Esophagus (tissue), 2 donors: ENCODE data around the gene DIMT1. TPM values are rescaled to one million over a fixed set of nuclear protein-coding genes. Genes with fewer than 3 reads are reported as not detected.

Source experiments
- H3K27ac ChIP-seq, 2 donors: one replicate each; pipeline ENCODE4 v1.5.1; 2013; ENCODE audit warnings: low read depth in 2 of 2, mild to moderate bottlenecking in 2 of 2, inconsistent platforms in 1 of 2, low read length in 1 of 2, moderate library complexity in 1 of 2
- H3K27me3 ChIP-seq, 2 donors: one replicate each; pipeline ENCODE4 v1.6.1; 2013; ENCODE audit warnings: low read length in 2 of 2, control low read depth in 1 of 2, mild to moderate bottlenecking in 1 of 2; ENCODE audit not compliant: insufficient read depth in 2 of 2, control insufficient read depth in 1 of 2
- H3K36me3 ChIP-seq, 2 donors: one replicate each; pipeline ENCODE4 v1.6.1; 2013; ENCODE audit warnings: low read length in 1 of 2; ENCODE audit not compliant: control insufficient read depth in 2 of 2, insufficient read depth in 2 of 2
- H3K4me1 ChIP-seq, 2 donors: one replicate each; pipeline ENCODE4 v1.6.1; 2013; ENCODE audit warnings: low read length in 1 of 2; ENCODE audit not compliant: control insufficient read depth in 2 of 2, insufficient read depth in 2 of 2
- H3K4me3 ChIP-seq, 2 donors: one replicate each; pipeline ENCODE4 v1.5.1; 2013; ENCODE audit warnings: low read length in 2 of 2, mild to moderate bottlenecking in 2 of 2, low read depth in 1 of 2, moderate library complexity in 1 of 2
- H3K9me3 ChIP-seq, 2 donors: one replicate each; pipeline ENCODE4 v1.6.1; 2013; ENCODE audit warnings: mild to moderate bottlenecking in 2 of 2, low read depth in 1 of 2, low read length in 1 of 2, moderate library complexity in 1 of 2; ENCODE audit not compliant: control insufficient read depth in 2 of 2, insufficient read depth in 1 of 2
- WGBS, 2 donors: extraction: QIAGEN DNeasy Blood & Tissue Kit; methylation state at CpG; one replicate each; pipeline ENCODE4 v1.1.7; 2013; 5-methylcytosine and 5-hydroxymethylcytosine counted together
- polyA plus RNA-seq, 2 donors: library from polyadenylated mRNA; stranded (reverse); fragments of 200-250 nt; gene quantifications; one replicate each; pipeline ENCODE4 v1.2.3, GENCODE V29; 2013
- donor health status: healthy with polysubstance abuse.
- donor health status: Bipolar disorder and iron deficiency.

The DIMT1 gene
- polyA plus RNA-seq, 2 donors: 13.5 to 23.0 TPM

DNA sequence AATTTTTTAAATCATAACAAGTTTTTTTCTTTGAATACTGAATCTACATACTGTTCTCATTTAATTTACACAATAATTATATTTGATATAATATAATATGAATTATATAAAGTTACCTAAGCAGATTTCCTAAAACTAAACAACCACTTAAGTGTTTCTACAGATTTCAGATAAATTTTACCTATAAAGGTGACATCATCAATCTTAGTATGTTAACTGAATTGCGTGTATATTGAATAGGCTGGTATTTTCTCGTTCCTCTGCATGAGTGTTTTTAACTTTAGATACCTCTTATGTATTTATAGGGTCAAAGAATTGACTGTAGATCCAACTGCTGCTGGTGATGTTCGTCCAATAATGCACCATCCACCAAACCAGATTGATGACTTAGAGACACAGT lies 30.3 kb downstream of the DIMT1 start:
- Histone ChIP-seq H3K9me3 (no peaks in the 10 kb centered on the region), H3K27me3 (no peaks in the 10 kb centered on the region), H3K4me1 (no peaks in the 10 kb centered on the region), H3K27ac (no peak overlapping the region), H3K36me3 (no peaks in the 10 kb centered on the region), H3K4me3 (no peak overlapping the region)
- 96% methylated on average over 3 of the region's 3 CpGs for WGBS, 2 donors

- WGBS, 2 donors: 94 to 96% methylated on average over 3 of the region's 3 CpGs
These were observed 31.1 kb downstream of the DIMT1 start for GRCh38 chr5:62372600-62372999.

DNA sequence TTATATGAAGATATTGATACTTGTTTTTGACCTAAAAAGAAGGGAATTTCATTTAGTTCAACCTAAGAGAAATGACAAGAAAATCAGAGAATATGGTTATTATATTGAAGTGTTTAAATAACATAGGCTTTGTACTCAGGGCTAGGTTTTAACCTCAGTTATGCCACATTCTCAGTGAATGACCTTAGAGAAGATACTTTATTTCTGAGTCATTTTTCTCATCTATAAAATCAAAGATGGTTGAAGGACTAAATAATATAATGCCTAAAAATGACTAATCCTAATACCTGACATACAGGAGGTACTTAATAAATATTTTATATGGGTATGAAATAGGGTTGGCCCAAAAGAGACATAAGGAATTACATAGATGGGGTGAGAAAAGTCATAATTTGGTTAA lies 32.3 kb downstream of the DIMT1 start:
- Histone ChIP-seq H3K27me3 (no peaks in the 10 kb centered on the region), H3K4me1 (no peaks in the 10 kb centered on the region), H3K4me3 (no peak overlapping the region), H3K27ac (no peak overlapping the region), H3K36me3 (no peaks in the 10 kb centered on the region), H3K9me3 (no peaks in the 10 kb centered on the region)

More at GRCh38 chr5:62372600-62372999, 31.1 kb downstream of the DIMT1 start:
- H3K27ac ChIP-seq: no peak overlapping the region
- no peaks in the 10 kb centered on the region for H3K27me3 ChIP-seq
- no peak overlapping the region for H3K4me3 ChIP-seq
- H3K9me3 ChIP-seq: no peaks in the 10 kb centered on the region
- no peaks in the 10 kb centered on the region for H3K4me1 ChIP-seq
- no peaks in the 10 kb centered on the region for H3K36me3 ChIP-seq

GRCh38 chr5:62369039-62369438 lies 34.7 kb downstream of the DIMT1 start:
- Histone ChIP-seq H3K4me1 (no peaks in the 10 kb centered on the region), H3K36me3 (peaks cover 0 to 3% of the 10 kb centered on the region in 2 donors), H3K9me3 (no peaks in the 10 kb centered on the region), H3K27ac (no peak overlapping the region), H3K4me3 (no peak overlapping the region), H3K27me3 (no peaks in the 10 kb centered on the region)
- 91 to 95% methylated on average over 2 of the region's 2 CpGs for WGBS, 2 donors

DNA sequence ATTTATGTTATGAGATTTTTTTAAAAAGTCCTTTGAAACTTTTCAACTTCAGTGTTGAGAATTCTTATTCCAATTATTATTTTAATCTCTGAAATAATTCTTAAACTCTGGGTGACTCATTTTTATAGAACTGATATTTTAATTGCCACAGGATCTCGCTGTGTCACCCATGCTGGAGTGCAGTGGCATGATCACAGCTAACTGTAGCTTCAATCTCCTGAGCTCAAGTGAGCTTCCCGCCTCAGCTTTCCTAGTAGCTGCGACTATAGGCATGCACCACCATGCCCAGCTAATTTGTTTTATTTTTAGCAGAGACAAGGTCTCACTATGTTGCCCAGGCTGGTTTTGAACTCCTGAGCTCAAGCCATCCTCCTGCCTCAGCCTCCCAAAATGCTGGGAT lies 41.0 kb downstream of the DIMT1 start:
- Histone ChIP-seq H3K9me3 (no peaks in the 10 kb centered on the region), H3K27ac (no peak overlapping the region), H3K4me1 (no peaks in the 10 kb centered on the region), H3K27me3 (no peaks in the 10 kb centered on the region), H3K36me3 (peaks cover 0 to 6% of the 10 kb centered on the region in 2 donors), H3K4me3 (no peak overlapping the region)
- WGBS, 2 donors: 95 to 98% methylated on average over 3 of the region's 3 CpGs

DNA sequence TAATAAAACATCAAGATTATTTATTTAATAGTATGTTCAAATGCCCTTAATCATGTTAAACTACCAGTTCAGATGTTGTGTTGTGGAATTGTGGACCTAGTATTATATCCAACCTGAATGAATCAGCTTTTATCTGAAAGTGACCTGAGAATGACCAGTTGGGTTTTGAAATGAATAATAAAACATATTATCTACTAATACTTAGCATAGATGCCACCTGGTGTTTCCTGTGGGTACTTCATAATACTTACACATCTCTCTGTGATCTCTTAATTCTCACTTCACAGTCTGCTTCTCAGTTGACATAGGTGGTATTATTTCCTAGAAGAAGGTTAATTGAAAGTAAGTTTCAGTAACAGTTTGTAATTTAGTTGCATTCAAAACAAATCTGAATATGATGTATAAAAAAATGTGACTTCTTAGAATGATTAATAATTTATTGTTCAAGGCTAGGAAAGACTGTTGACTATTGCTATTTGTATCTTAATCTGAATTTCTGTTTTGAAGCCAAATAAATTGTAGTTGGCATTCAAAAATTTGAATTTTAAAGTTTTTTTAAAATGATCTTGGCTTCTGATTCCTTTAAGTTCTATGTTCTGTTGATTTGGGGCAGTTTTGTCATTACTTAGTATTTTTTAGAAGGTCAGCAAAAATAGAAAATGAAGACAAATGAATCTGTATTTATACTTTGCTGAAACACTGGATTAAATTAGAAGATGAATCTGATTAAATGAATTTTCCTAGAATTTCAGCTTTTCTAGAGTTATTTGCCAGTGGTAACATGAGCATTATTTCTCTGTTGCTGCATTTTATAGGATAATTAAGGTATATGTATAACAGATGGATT lies 49.5 kb downstream of the DIMT1 start:
- no peaks in the 10 kb centered on the region for H3K27me3 ChIP-seq
- no peaks in the 10 kb centered on the region for H3K4me1 ChIP-seq
- no peak overlapping the region for H3K27ac ChIP-seq
- H3K9me3 ChIP-seq: no peaks in the 10 kb centered on the region
- no peak overlapping the region for H3K4me3 ChIP-seq
- peaks cover 0 to 3% of the 10 kb centered on the region in 2 donors for H3K36me3 ChIP-seq

DNA sequence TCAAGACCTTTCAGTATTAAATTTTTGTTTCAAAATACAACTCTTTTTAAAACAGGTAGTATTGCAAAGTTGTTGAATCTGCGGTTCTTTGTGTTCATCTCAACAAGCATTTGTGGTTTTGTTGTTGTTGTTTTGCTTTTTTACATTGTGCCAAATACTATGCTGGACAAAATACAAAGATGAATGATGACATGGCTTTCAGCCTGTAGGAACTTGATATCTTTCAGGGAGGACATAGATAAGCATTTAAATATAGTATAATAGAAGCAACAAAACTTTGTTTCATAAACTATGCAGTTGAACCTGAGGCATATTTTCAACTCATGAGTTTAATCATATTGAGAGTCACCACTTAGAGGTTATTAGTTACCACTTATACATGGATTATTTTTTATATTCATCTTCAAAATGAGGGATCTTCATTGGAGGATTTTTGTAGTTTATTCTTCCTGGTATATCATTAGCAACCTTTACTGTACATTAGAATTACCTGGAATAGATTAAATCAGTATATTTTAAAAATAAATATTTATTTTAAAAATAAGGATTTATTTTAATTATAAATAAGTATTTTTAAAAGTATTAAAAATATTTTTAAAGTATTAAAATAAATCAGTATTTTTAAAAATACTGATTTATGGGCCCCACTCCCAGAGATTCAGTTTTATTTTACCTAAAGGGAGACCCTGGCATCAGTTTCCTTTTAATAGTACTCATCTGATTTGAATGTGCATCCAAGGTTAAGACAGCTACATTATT lies 54.8 kb downstream of the DIMT1 start:
- no peaks in the 10 kb centered on the region for H3K36me3 ChIP-seq
- no peaks in the 10 kb centered on the region for H3K4me1 ChIP-seq
- no peak overlapping the region for H3K4me3 ChIP-seq
- H3K27me3 ChIP-seq: no peaks in the 10 kb centered on the region
- WGBS, 2 donors: 95 to 98% methylated on average over 1 of the region's 1 CpG
- H3K27ac ChIP-seq: no peak overlapping the region
- H3K9me3 ChIP-seq: no peaks in the 10 kb centered on the region

DNA sequence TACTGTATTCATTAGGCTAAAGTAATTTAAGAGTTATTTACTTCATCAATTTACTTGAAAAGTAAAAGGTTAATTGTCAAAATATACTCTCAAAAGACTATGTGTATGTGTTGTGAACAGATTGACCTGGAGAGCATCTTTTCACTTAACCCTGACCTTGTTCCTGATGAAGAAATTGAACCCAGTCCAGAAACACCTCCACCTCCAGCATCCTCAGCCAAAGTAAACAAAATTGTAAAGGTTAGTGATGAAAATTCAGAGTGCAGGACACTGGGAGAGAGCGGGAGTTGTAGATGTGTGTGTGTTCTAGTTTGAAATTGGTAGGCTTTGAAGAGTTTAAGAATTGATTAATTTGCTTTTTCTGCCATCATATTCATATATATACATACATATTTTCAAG lies 55.8 kb downstream of the DIMT1 start:
- 84 to 91% methylated on average over 1 of the region's 1 CpG for WGBS, 2 donors
- Histone ChIP-seq H3K36me3 (no peaks in the 10 kb centered on the region), H3K27me3 (no peaks in the 10 kb centered on the region), H3K9me3 (no peaks in the 10 kb centered on the region), H3K4me3 (no peak overlapping the region), H3K27ac (no peak overlapping the region), H3K4me1 (no peaks in the 10 kb centered on the region)

DNA sequence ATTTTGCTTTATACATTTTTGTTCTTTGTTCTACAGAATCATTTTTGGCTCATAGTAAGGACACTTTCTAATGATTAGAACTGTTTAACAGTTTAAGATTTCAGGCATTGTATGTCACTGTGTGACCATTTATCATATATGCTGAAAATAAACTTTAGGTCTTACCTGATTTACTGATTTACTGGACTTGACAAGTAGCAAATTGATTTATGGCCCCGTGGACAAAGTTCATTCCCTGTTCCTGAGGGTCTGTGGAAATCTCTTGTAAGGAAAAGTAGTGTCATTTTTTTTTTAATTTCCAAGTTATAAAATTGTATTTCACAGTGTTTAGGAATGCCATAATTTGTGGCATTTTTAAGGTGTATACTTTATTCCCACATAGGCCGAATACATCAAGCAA lies 57.0 kb downstream of the DIMT1 start:
- no peaks in the 10 kb centered on the region for H3K4me1 ChIP-seq
- 86 to 94% methylated on average over 2 of the region's 2 CpGs for WGBS, 2 donors
- H3K27me3 ChIP-seq: no peaks in the 10 kb centered on the region

More for the DNA sequence above, 57.0 kb downstream of the DIMT1 start:
- Histone ChIP-seq H3K9me3 (no peaks in the 10 kb centered on the region), H3K36me3 (no peaks in the 10 kb centered on the region), H3K27ac (no peak overlapping the region), H3K4me3 (no peak overlapping the region)
